Colonic mucosa (tissue), 4 donors: ENCODE measurements around the gene RACGAP1. TPM values are rescaled to one million over a fixed set of nuclear protein-coding genes. Genes with fewer than 3 reads are reported as not detected.

Experiments
- DNase-seq: peaks from one replicate; pipeline ENCODE4 v3.0.0-alpha.2; 2020
- H3K27ac ChIP-seq: fragments of 200-600 bp; one replicate; pipeline ENCODE4 v1.8.0; 2021
- H3K27me3 ChIP-seq: fragments of 200-600 bp; one replicate; pipeline ENCODE4 v1.8.0; 2021
- H3K36me3 ChIP-seq: fragments of 200-600 bp; one replicate; pipeline ENCODE4 v1.8.0; 2021
- H3K4me1 ChIP-seq: fragments of 200-600 bp; one replicate; pipeline ENCODE4 v1.8.0; 2021; ENCODE audit warnings: mild to moderate bottlenecking
- H3K4me3 ChIP-seq: fragments of 200-600 bp; one replicate; pipeline ENCODE4 v1.8.0; 2021
- H3K9ac ChIP-seq, 2 donors: one replicate each; pipeline ENCODE4 v1.7.0; 2013; ENCODE audit warnings: control low read depth in 2 of 2, low read depth in 2 of 2, low read length in 2 of 2
- H3K9me3 ChIP-seq: fragments of 200-600 bp; one replicate; pipeline ENCODE4 v1.8.0; 2021
- intact Hi-C: fragments of 100-400 bp; cut with DNase I; formaldehyde crosslinking; loops from one replicate; pipeline ENCODE4 v1.14.1; 2022
- total RNA-seq, 2 donors: library from RNA; stranded (reverse); fragmentation: NEBNext Ultra II Directional in 1 of 2; extraction: Animal tissue kit (Norgen Biotek cat#: 25700) in 1 of 2; gene quantifications; one replicate each; pipeline ENCODE4 v1.2.1, GENCODE V29; 2021
- TF ChIP-seq, protein P1 (sequence below): fragments of 200-600 bp; IDR thresholded peaks from one replicate; pipeline ENCODE4 v1.8.0; 2022; ENCODE audit warnings: antibody characterized with exemption, mild to moderate bottlenecking
- donor health status: healthy.
- donor health status: DM: no; HTN: no; CAD: no.
- donor health status: DM: no; HTN: no; CAD: no.

Gene RACGAP1
- total RNA-seq, 2 donors from 2014 or later = 36.2 to 83.8 TPM

DNA sequence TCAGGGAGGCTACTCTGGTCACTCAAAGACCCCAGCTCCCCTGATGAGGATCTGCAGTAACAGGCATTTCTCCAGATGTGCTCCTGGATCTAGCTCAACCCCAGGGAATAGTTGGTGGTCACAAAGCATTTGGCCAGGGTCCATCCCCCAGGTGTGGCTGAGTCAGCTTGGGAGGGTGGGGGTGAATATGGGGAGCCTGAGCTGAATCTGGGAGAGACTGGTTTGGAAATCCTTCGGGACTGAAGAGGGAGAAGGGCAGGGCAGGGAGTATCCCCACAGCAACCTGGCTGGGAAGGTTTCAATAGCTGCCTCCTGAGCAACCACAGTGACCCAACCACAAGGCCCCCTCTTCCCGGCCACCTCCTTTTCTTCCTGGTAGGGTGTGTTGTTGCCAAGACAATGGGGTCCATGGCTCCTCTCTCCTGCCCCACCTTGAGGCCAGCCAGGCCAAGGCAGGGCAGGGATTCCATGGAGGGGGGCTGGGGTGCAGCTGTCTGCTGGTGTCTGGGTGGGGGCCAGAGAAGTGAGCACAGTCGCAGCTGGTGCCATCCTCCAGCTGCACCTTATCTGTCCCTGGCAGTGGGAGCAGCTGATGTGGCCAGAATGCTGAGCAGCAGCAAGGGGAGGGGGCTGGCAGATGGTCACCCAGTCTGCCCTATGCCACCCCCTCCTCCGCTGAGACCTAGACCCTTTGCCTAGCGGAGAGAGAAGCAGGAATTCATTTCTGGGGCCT is 37.6 kb upstream of the RACGAP1 start:
- no peaks in the 10 kb centered on the region for H3K4me1 ChIP-seq
- H3K27me3 ChIP-seq = no peaks in the 10 kb centered on the region
- H3K4me3 ChIP-seq = no peak overlapping the region
- TF ChIP-seq, protein P1, sequence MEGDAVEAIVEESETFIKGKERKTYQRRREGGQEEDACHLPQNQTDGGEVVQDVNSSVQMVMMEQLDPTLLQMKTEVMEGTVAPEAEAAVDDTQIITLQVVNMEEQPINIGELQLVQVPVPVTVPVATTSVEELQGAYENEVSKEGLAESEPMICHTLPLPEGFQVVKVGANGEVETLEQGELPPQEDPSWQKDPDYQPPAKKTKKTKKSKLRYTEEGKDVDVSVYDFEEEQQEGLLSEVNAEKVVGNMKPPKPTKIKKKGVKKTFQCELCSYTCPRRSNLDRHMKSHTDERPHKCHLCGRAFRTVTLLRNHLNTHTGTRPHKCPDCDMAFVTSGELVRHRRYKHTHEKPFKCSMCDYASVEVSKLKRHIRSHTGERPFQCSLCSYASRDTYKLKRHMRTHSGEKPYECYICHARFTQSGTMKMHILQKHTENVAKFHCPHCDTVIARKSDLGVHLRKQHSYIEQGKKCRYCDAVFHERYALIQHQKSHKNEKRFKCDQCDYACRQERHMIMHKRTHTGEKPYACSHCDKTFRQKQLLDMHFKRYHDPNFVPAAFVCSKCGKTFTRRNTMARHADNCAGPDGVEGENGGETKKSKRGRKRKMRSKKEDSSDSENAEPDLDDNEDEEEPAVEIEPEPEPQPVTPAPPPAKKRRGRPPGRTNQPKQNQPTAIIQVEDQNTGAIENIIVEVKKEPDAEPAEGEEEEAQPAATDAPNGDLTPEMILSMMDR = no peak
- H3K9ac ChIP-seq = no peak overlapping the region
- DNase-seq = no peak
- no peaks in the 10 kb centered on the region for H3K36me3 ChIP-seq
- no peak overlapping the region for H3K27ac ChIP-seq
- no peaks in the 10 kb centered on the region for H3K9me3 ChIP-seq
- intact Hi-C loops = loop anchor here (10.0 kb wide), 1 partner anchor 198 kb away; no protein-coding TSS in a partner anchor

DNA sequence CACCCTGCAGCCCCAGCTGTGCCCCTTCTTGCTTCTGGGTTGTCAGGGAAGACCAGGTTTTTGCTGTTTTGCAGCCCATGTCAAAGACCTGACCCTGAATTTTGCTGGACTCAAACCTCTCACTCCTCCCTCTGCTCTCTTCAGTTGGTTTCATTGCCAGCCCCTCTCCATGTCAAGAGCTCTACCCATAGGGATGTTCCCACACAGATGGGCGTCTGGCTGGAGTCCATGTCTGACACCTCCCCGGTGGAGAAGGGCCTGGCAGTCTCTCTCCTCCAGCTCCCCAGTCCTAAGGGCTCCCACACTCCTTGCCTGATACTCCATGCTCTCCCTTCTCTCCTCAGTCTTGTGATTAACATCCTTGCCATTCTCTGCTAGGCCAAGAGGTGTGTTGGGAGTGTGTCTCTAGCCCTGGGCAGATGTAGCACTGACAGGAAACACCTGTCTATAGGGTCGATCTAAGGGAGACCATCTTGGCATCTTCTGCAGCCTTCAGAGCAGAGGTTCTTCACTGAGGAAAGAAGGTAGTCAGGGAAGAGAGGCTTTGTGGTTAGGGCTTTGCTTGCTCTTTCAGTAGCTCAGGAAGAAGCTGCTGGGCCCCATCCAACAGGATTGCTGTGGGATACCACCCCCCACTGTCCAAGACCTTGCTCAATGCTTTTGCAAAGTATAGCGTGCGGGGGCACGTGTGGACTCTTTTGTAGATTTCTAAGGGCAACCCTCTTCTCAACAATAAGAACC is 36.8 kb upstream of the RACGAP1 start:
- Histone ChIP-seq H3K27me3 (no peaks in the 10 kb centered on the region), H3K27ac (no peak overlapping the region), H3K4me3 (no peak overlapping the region), H3K9ac (no peak overlapping the region), H3K4me1 (no peaks in the 10 kb centered on the region), H3K9me3 (no peaks in the 10 kb centered on the region), H3K36me3 (no peaks in the 10 kb centered on the region)
- intact Hi-C loops = loop anchor here (10.0 kb wide), 1 partner anchor 197 kb away; no protein-coding TSS in a partner anchor
- no peak for DNase-seq
- TF ChIP-seq, protein P1 = no peak

GRCh38 chr12:50061171-50061570 is 35.9 kb upstream of the RACGAP1 start:
- Histone ChIP-seq H3K27me3 (peaks cover 9% of the 10 kb centered on the region), H3K4me3 (no peak overlapping the region), H3K36me3 (no peaks in the 10 kb centered on the region), H3K9me3 (no peaks in the 10 kb centered on the region), H3K27ac (no peak overlapping the region), H3K9ac (no peak overlapping the region), H3K4me1 (peaks cover 5% of the 10 kb centered on the region)
- TF ChIP-seq, protein P1 = no peak
- no peak for DNase-seq
- intact Hi-C loops = loop anchor here (10.0 kb wide), 1 partner anchor 196 kb away; no protein-coding TSS in a partner anchor

GRCh38 chr12:50060120-50060468 is 34.8 kb upstream of the RACGAP1 start:
- no peak for DNase-seq
- Histone ChIP-seq H3K27me3 (peaks cover 11% of the 10 kb centered on the region), H3K27ac (no peak overlapping the region), H3K9me3 (no peaks in the 10 kb centered on the region), H3K4me1 (peaks cover 5% of the 10 kb centered on the region), H3K36me3 (no peaks in the 10 kb centered on the region), H3K4me3 (no peak overlapping the region), H3K9ac (no peak overlapping the region)
- TF ChIP-seq, protein P1 = no peak
- intact Hi-C loops = loop anchor here (10.0 kb wide), 1 partner anchor 195 kb away; no protein-coding TSS in a partner anchor

GRCh38 chr12:50059440-50060119 is 34.3 kb upstream of the RACGAP1 start:
- intact Hi-C loops = loop anchor here (5.0 to 10.0 kb wide), 2 partner anchors 195 to 282 kb away; no protein-coding TSS in a partner anchor
- H3K27ac ChIP-seq = no peak overlapping the region
- TF ChIP-seq, protein P1 = no peak
- no peaks in the 10 kb centered on the region for H3K9me3 ChIP-seq
- H3K9ac ChIP-seq = no peak overlapping the region
- no peak for DNase-seq
- no peak overlapping the region for H3K4me3 ChIP-seq
- no peaks in the 10 kb centered on the region for H3K36me3 ChIP-seq
- peaks cover 11% of the 10 kb centered on the region for H3K27me3 ChIP-seq
- peaks cover 5% of the 10 kb centered on the region for H3K4me1 ChIP-seq
